ENCODE measurements around the gene CFH.
"Not testable (repeated sequence)": the region's sequence is repeated elsewhere in the genome, so short reads cannot be mapped to it uniquely, and the experiment has no call there.

CFH gene

GRCh38 chr1:196651637-196652215 lies at the start of gene CFH:
CFH (plus strand) TSS chr1:196652043; CDS start chr1:196652118, 75 bp downstream.
- no peak for DNase-seq (ENCODE audit: low read depth in 4 of 4, low spot score in 1 of 4)

- DNase-seq (ENCODE audit: low read depth in 4 of 4, low spot score in 1 of 4): no peak
Observed at GRCh38 chr1:196603651-196604050, 48.2 kb upstream of the CFH start.

- no peak for DNase-seq (ENCODE audit: low read depth in 4 of 4, low spot score in 1 of 4)
Observed at GRCh38 chr1:196607981-196608380, 43.9 kb upstream of the CFH start.

- DNase-seq (ENCODE audit: low read depth in 4 of 4, low spot score in 1 of 4): no peak
Observed at GRCh38 chr1:196608390-196609369, 43.2 kb upstream of the CFH start, which contains the start of gene KCNT2. KCNT2 (minus strand) TSS chr1:196608440; CDS start chr1:196608309, 131 bp downstream.

GRCh38 chr1:196609370-196609737 lies 42.5 kb upstream of the CFH start:
- no peak for DNase-seq (ENCODE audit: low read depth in 4 of 4, low spot score in 1 of 4)

GRCh38 chr1:196611873-196612272 lies 40.0 kb upstream of the CFH start:
- no peak for DNase-seq (ENCODE audit: low read depth in 4 of 4, low spot score in 1 of 4)

GRCh38 chr1:196619721-196620120 lies 32.1 kb upstream of the CFH start:
- DNase-seq (ENCODE audit: low read depth in 4 of 4, low spot score in 1 of 4): no peak

- no peak for DNase-seq (ENCODE audit: low read depth in 4 of 4, low spot score in 1 of 4)
Observed at GRCh38 chr1:196623079-196623478, 28.8 kb upstream of the CFH start.

- no peak for DNase-seq (ENCODE audit: low read depth in 4 of 4, low spot score in 1 of 4)
Observed at GRCh38 chr1:196628838-196629237, 23.0 kb upstream of the CFH start.

- DNase-seq (ENCODE audit: low read depth in 4 of 4, low spot score in 1 of 4): no peak
Observed at GRCh38 chr1:196637606-196638005, 14.2 kb upstream of the CFH start.

- DNase-seq (ENCODE audit: low read depth in 4 of 4, low spot score in 1 of 4): no peak
Observed at GRCh38 chr1:196638466-196638865, 13.4 kb upstream of the CFH start.

- not testable (repeated sequence) for DNase-seq (ENCODE audit: low read depth in 4 of 4, low spot score in 1 of 4)
Observed at GRCh38 chr1:196639291-196639690, 12.6 kb upstream of the CFH start.

GRCh38 chr1:196640976-196641375 lies 10.9 kb upstream of the CFH start:
- DNase-seq (ENCODE audit: low read depth in 4 of 4, low spot score in 1 of 4): no peak

GRCh38 chr1:196649990-196650389 lies 1.9 kb upstream of the CFH start:
- DNase-seq (ENCODE audit: low read depth in 4 of 4, low spot score in 1 of 4): no peak

GRCh38 chr1:196650403-196650802 lies 1.4 kb upstream of the CFH start:
- no peak for DNase-seq (ENCODE audit: low read depth in 4 of 4, low spot score in 1 of 4)

- DNase-seq (ENCODE audit: low read depth in 4 of 4, low spot score in 1 of 4): no peak
Observed at GRCh38 chr1:196651079-196651478, 764 bp upstream of the CFH start.

- DNase-seq (ENCODE audit: low read depth in 4 of 4, low spot score in 1 of 4): no peak
Observed at GRCh38 chr1:196654271-196654670, 2.4 kb downstream of the CFH start.

- no peak for DNase-seq (ENCODE audit: low read depth in 4 of 4, low spot score in 1 of 4)
Observed at GRCh38 chr1:196655071-196655470, 3.2 kb downstream of the CFH start.

- no peak for DNase-seq (ENCODE audit: low read depth in 4 of 4, low spot score in 1 of 4)
Observed at GRCh38 chr1:196655494-196655893, 3.7 kb downstream of the CFH start.

GRCh38 chr1:196659471-196659870 lies 7.6 kb downstream of the CFH start:
- DNase-seq (ENCODE audit: low read depth in 4 of 4, low spot score in 1 of 4): no peak

- DNase-seq (ENCODE audit: low read depth in 4 of 4, low spot score in 1 of 4): no peak
Observed at GRCh38 chr1:196660272-196660671, 8.4 kb downstream of the CFH start.

GRCh38 chr1:196660852-196661251 lies 9.0 kb downstream of the CFH start:
- DNase-seq (ENCODE audit: low read depth in 4 of 4, low spot score in 1 of 4): no peak
